ENCODE data around the gene AGAP1.

The AGAP1 gene

DNA sequence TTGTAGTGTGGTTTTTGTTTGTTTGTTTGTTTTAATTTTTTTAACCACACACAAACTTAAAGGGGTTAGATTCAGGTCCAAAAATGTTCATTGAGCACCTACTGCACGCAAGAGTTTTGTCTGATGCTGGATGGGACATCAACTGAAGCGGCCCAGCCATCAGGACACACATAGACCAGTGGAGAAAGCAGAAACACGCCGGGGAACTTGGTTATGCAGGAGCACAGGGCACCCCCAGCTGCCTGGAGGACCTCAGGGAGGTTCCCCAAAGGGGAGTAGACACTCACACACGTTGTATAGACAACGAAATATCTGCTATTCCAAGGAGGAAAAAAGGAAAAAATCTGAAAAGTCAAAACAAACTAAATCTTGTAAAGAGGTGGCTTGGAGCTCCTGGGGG, 482.7 kb downstream of the AGAP1 start:
- Histone ChIP-seq H3F3A (ENCODE audit: control insufficient read depth, insufficient read depth) (no peaks in the 10 kb centered on the region), H3K4me3 (ENCODE audit: low read length) (no peak overlapping the region), H3K4me2 (ENCODE audit: low read length) (no peak overlapping the region), H3K36me3 (ENCODE audit: control insufficient read depth, low read length) (no peaks in the 10 kb centered on the region), H3K9me3 (ENCODE audit: control insufficient read depth, insufficient read depth, low read length) (no peaks in the 10 kb centered on the region), H4K20me1 (ENCODE audit: control insufficient read depth, insufficient read depth, low read depth, low read length) (no peaks in the 10 kb centered on the region), H3K27ac (ENCODE audit: low read depth, low read length) (no peak overlapping the region), H3K79me2 (ENCODE audit: control insufficient read depth, low read length) (no peaks in the 10 kb centered on the region), H3K9me2 (replicated peaks; ENCODE audit: control insufficient read depth, low read length) (no peaks in the 10 kb centered on the region), H3K27me3 (ENCODE audit: control insufficient read depth, low read length) (no peaks in the 10 kb centered on the region), H3K4me1 (ENCODE audit: control insufficient read depth, low read length) (no peaks in the 10 kb centered on the region)
- no peak for TF ChIP-seq EZH2phosphoT487 (IDR thresholded peaks at IDR 0.05; ENCODE audit: borderline replicate concordance, low read length)
- TF ChIP-seq, protein P1, sequence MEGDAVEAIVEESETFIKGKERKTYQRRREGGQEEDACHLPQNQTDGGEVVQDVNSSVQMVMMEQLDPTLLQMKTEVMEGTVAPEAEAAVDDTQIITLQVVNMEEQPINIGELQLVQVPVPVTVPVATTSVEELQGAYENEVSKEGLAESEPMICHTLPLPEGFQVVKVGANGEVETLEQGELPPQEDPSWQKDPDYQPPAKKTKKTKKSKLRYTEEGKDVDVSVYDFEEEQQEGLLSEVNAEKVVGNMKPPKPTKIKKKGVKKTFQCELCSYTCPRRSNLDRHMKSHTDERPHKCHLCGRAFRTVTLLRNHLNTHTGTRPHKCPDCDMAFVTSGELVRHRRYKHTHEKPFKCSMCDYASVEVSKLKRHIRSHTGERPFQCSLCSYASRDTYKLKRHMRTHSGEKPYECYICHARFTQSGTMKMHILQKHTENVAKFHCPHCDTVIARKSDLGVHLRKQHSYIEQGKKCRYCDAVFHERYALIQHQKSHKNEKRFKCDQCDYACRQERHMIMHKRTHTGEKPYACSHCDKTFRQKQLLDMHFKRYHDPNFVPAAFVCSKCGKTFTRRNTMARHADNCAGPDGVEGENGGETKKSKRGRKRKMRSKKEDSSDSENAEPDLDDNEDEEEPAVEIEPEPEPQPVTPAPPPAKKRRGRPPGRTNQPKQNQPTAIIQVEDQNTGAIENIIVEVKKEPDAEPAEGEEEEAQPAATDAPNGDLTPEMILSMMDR (IDR thresholded peaks at IDR 0.05; ENCODE audit: low read depth, low read length, poor library complexity, severe bottlenecking): no peak

DNA sequence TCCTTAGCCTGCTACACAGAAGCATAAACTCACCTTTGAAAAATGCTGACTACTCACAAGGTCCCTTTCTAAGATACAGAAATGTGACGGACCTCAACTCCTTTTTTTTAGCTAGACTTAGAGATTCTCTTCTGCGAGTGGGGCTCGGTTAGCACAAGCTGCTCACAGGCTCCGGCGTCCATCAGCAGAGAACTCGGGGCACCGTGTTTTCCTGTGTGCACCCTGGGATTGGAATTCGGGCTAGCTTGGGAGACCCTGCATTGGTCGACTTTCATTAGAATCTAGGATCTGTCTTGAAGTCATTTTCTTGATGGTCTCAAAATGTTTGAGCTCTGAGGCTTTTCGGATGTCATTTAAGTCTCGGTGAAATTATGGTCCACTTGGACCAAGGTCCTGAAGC, 483.1 kb downstream of the AGAP1 start:
- Histone ChIP-seq H4K20me1 (ENCODE audit: control insufficient read depth, insufficient read depth, low read depth, low read length) (no peaks in the 10 kb centered on the region), H3F3A (ENCODE audit: control insufficient read depth, insufficient read depth) (no peaks in the 10 kb centered on the region), H3K4me3 (ENCODE audit: low read length) (no peak overlapping the region), H3K27ac (ENCODE audit: low read depth, low read length) (no peak overlapping the region), H3K79me2 (ENCODE audit: control insufficient read depth, low read length) (no peaks in the 10 kb centered on the region), H3K4me1 (ENCODE audit: control insufficient read depth, low read length) (no peaks in the 10 kb centered on the region), H3K9me2 (replicated peaks; ENCODE audit: control insufficient read depth, low read length) (no peaks in the 10 kb centered on the region), H3K4me2 (ENCODE audit: low read length) (no peak overlapping the region), H3K36me3 (ENCODE audit: control insufficient read depth, low read length) (no peaks in the 10 kb centered on the region), H3K27me3 (ENCODE audit: control insufficient read depth, low read length) (no peaks in the 10 kb centered on the region), H3K9me3 (ENCODE audit: control insufficient read depth, insufficient read depth, low read length) (no peaks in the 10 kb centered on the region)
- TF ChIP-seq, protein P1 (IDR thresholded peaks at IDR 0.05; ENCODE audit: low read depth, low read length, poor library complexity, severe bottlenecking): no peak
- no peak for TF ChIP-seq EZH2phosphoT487 (IDR thresholded peaks at IDR 0.05; ENCODE audit: borderline replicate concordance, low read length)

DNA sequence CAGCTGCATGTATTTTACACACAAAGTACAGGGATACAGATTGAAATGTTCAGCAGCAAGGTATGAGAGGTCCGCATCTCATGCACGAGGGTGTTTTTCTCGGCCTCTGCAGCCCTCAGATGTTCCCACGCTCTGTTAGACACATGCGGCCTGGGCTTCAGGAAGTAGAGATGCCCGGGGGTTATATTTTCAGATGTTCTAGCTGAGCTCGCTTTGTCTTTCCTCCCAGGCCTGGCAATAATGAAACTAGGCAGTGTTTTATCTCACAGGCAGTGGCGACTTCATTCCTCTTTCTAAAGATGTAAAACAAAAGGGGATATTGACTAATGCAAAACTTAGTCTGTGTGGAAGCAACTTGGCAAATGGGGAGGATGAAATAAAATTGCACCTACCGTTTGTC, 483.6 kb downstream of the AGAP1 start:
- Histone ChIP-seq H3K9me2 (replicated peaks; ENCODE audit: control insufficient read depth, low read length) (no peaks in the 10 kb centered on the region), H3K27me3 (ENCODE audit: control insufficient read depth, low read length) (no peaks in the 10 kb centered on the region), H3F3A (ENCODE audit: control insufficient read depth, insufficient read depth) (no peaks in the 10 kb centered on the region), H3K4me1 (ENCODE audit: control insufficient read depth, low read length) (no peaks in the 10 kb centered on the region), H4K20me1 (ENCODE audit: control insufficient read depth, insufficient read depth, low read depth, low read length) (no peaks in the 10 kb centered on the region), H3K79me2 (ENCODE audit: control insufficient read depth, low read length) (no peaks in the 10 kb centered on the region), H3K36me3 (ENCODE audit: control insufficient read depth, low read length) (no peaks in the 10 kb centered on the region), H3K9me3 (ENCODE audit: control insufficient read depth, insufficient read depth, low read length) (no peaks in the 10 kb centered on the region), H3K4me3 (ENCODE audit: low read length) (no peak overlapping the region), H3K4me2 (ENCODE audit: low read length) (no peak overlapping the region), H3K27ac (ENCODE audit: low read depth, low read length) (no peak overlapping the region)
- TF ChIP-seq, protein P1 (IDR thresholded peaks at IDR 0.05; ENCODE audit: low read depth, low read length, poor library complexity, severe bottlenecking): no peak
- TF ChIP-seq EZH2phosphoT487 (IDR thresholded peaks at IDR 0.05; ENCODE audit: borderline replicate concordance, low read length): no peak

DNA sequence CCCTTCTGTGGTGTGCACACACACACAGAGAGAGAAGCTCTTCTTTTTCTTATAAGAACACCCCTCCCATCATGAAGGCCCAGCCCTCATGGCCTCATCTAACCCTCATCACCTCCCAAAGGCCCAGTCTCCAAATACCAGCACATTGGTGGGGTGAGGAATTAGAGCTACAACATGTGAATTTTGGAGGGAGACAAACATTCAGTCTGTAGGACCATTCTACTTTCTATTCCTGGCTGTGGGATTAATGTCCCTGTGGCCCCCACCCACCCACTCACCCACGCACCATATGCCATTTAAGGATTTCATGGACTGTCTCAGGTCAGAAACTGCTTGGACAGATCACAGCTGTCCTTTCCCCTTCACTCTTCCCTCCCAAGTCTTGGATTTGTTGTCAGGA, 484.2 kb downstream of the AGAP1 start:
- Histone ChIP-seq H3K36me3 (ENCODE audit: control insufficient read depth, low read length) (no peaks in the 10 kb centered on the region), H3K4me1 (ENCODE audit: control insufficient read depth, low read length) (no peaks in the 10 kb centered on the region), H3K4me2 (ENCODE audit: low read length) (no peak overlapping the region)

More for the DNA sequence above, 484.2 kb downstream of the AGAP1 start:
- Histone ChIP-seq H3K27me3 (ENCODE audit: control insufficient read depth, low read length) (no peaks in the 10 kb centered on the region), H3K79me2 (ENCODE audit: control insufficient read depth, low read length) (no peaks in the 10 kb centered on the region), H3K9me3 (ENCODE audit: control insufficient read depth, insufficient read depth, low read length) (no peaks in the 10 kb centered on the region), H3K27ac (ENCODE audit: low read depth, low read length) (no peak overlapping the region), H3F3A (ENCODE audit: control insufficient read depth, insufficient read depth) (no peaks in the 10 kb centered on the region), H3K4me3 (ENCODE audit: low read length) (no peak overlapping the region), H3K9me2 (replicated peaks; ENCODE audit: control insufficient read depth, low read length) (no peaks in the 10 kb centered on the region), H4K20me1 (ENCODE audit: control insufficient read depth, insufficient read depth, low read depth, low read length) (no peaks in the 10 kb centered on the region)
- TF ChIP-seq, protein P1 (IDR thresholded peaks at IDR 0.05; ENCODE audit: low read depth, low read length, poor library complexity, severe bottlenecking): no peak
- no peak for TF ChIP-seq EZH2phosphoT487 (IDR thresholded peaks at IDR 0.05; ENCODE audit: borderline replicate concordance, low read length)

All from DOHH2 (cell line).